PC-3 (cell line): ENCODE data around the gene CRB2. TPM values are rescaled to one million over a fixed set of nuclear protein-coding genes. Genes with fewer than 3 reads are reported as not detected.

Source experiments
- ATAC-seq: fragments of 200-7000 bp; cut with Tn5 transposase; 2 replicates; pipeline ENCODE4 v1.9.1; 2020; ENCODE audit warnings: mild to moderate bottlenecking, moderate library complexity
- BruUV-seq: library from RNA; stranded (reverse); fragments of 400-500 nt; replicated peaks from 2 replicates; lab custom pipeline; 2021; lab: Mats Ljungman, UMichigan
- CTCF ChIA-PET: fragments of 300-600 bp; sonication (Branson Sonifier 250); formaldehyde crosslinking; loops from one replicate; lab custom pipeline; 2022; ENCODE audit warnings: antibody characterized with exemption; lab: Charles Lee
- POLR2A ChIA-PET: fragments of 300-600 bp; sonication (Branson Sonifier 250); formaldehyde crosslinking; loops from one replicate; lab custom pipeline; 2022; ENCODE audit warnings: antibody characterized with exemption; ENCODE audit not compliant: unreplicated experiment; lab: Charles Lee
- DNase-seq: peaks from one replicate; pipeline ENCODE4 v3.0.0-alpha.2; 2015
- H2AFZ ChIP-seq: fragments of 300-600 bp; sonication (generic); 2 replicates; pipeline ENCODE4 v1.6.0; 2016; ENCODE audit warnings: antibody characterized with exemption, low read length
- H3F3A ChIP-seq: fragments of 300-600 bp; sonication (generic); one replicate; pipeline ENCODE4 v1.6.0; 2017; ENCODE audit warnings: antibody characterized with exemption, low read length, control low read depth, mild to moderate bottlenecking; ENCODE audit not compliant: unreplicated experiment
- H3K27ac ChIP-seq: fragments of 300-600 bp; sonication (generic); 2 replicates; pipeline ENCODE4 v1.5.1; 2016; ENCODE audit warnings: mild to moderate bottlenecking, low read length
- H3K27me3 ChIP-seq: fragments of 300-600 bp; sonication (generic); 2 replicates; pipeline ENCODE4 v1.6.1; 2016; ENCODE audit warnings: low read length, mixed read lengths
- H3K36me3 ChIP-seq: fragments of 300-600 bp; sonication (generic); 2 replicates; pipeline ENCODE4 v1.6.1; 2016; ENCODE audit warnings: low read depth, mixed run types, low read length, mixed read lengths
- H3K4me1 ChIP-seq: fragments of 300-600 bp; sonication (generic); 2 replicates; pipeline ENCODE4 v1.5.1; 2016; ENCODE audit warnings: low read length; ENCODE audit not compliant: insufficient read depth
- H3K4me2 ChIP-seq: fragments of 300-600 bp; sonication (generic); 2 replicates; pipeline ENCODE4 v1.6.0; 2016; ENCODE audit warnings: low read length
- H3K4me3 ChIP-seq: fragments of 300-600 bp; sonication (generic); 2 replicates; pipeline ENCODE4 v1.5.1; 2016; ENCODE audit warnings: mild to moderate bottlenecking, low read length, mixed read lengths
- H3K79me2 ChIP-seq: fragments of 300-600 bp; sonication (generic); 2 replicates; pipeline ENCODE4 v1.6.1; 2017; ENCODE audit warnings: low read length, mixed read lengths
- H3K9ac ChIP-seq: fragments of 300-600 bp; sonication (generic); 2 replicates; pipeline ENCODE4 v1.6.0; 2016; ENCODE audit warnings: mild to moderate bottlenecking, low read length
- H3K9me2 ChIP-seq: fragments of 300-600 bp; sonication (generic); replicated peaks from 2 replicates; pipeline ENCODE4 v1.6.1; 2016; ENCODE audit warnings: mixed run types, low read length, mixed read lengths
- H3K9me3 ChIP-seq: fragments of 300-600 bp; sonication (generic); 2 replicates; pipeline ENCODE4 v1.6.1; 2016; ENCODE audit warnings: low read length, mixed read lengths
- H4K20me1 ChIP-seq: fragments of 300-600 bp; sonication (generic); 2 replicates; pipeline ENCODE4 v1.6.1; 2016; ENCODE audit warnings: low read length, mixed read lengths
- EZH2 ChIP-seq: fragments of 300-600 bp; sonication (generic); IDR thresholded peaks from one replicate; pipeline ENCODE4 v1.6.1; 2017; ENCODE audit warnings: antibody characterized with exemption, mild to moderate bottlenecking, low read length; ENCODE audit not compliant: unreplicated experiment
- EZH2phosphoT487 ChIP-seq: fragments of 300-600 bp; sonication (generic); IDR thresholded peaks from 2 replicates; pipeline ENCODE4 v1.6.1; 2018; ENCODE audit warnings: mild to moderate bottlenecking, antibody characterized with exemption, low read length, borderline replicate concordance
- intact Hi-C: fragments of 100-400 bp; cut with micrococcal nuclease; formaldehyde crosslinking; loops from 2 replicates; pipeline ENCODE4 v1.9.0; 2023
- total RNA-seq: library from RNA; depleted of rRNA; stranded (reverse); fragments of >200 nt; gene quantifications from 2 replicates; pipeline ENCODE4 v1.2.3, GENCODE V29; 2014
- TF ChIP-seq, protein P1 (sequence below): fragments of 300-600 bp; sonication (generic); conservative IDR thresholded peaks from 2 replicates; pipeline ENCODE4 v1.5.1; 2017; ENCODE audit warnings: antibody characterized with exemption, low read depth, mild to moderate bottlenecking, low read length

CRB2 gene
- total RNA-seq, 1 experiment from 2014 or later, result not detected

DNA sequence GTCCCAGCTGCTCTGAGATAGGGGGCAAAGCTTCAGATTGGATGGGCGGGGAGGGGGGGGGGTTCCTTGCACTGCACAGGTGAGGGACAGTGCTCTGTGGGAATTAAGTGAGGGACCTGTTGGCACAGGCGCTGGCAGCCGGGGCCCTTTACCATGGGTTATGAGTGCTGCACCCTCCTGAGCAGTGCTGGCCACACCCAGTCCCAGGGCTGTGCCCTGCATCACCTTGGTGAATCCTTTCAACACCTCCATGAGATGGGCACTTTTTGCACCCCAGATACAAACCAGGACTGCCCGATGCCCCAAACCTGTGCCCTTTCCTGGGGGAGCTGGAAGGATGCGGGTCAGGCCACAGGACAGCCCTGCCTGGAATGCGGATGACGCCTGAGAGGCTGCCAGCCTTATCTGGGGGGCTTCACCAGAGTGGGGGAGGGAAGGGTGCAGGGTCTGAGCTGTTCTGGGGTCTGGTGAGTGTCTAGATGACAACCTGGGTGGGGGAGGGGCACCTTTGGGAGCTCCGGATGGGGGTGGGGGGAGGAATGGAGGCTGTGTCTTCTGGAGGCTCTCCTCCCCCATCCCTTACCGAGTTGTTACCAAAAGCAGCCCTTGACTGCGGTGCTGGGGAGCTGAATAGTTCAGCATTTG lies 5.2 kb downstream of the CRB2 start:
- no peak overlapping the region for H3K9ac ChIP-seq
- no peaks in the 10 kb centered on the region for H3F3A ChIP-seq
- H3K4me1 ChIP-seq, result no peaks in the 10 kb centered on the region
- POLR2A ChIA-PET, result no interaction called here
- no peak overlapping the region for H3K4me2 ChIP-seq
- intact Hi-C loops, result no loop called here
- H3K36me3 ChIP-seq, result no peaks in the 10 kb centered on the region
- no peak for ATAC-seq
- H3K27ac ChIP-seq, result no peak overlapping the region
- CTCF ChIA-PET, result no interaction called here
- no peaks in the 10 kb centered on the region for H4K20me1 ChIP-seq
- no peak for TF ChIP-seq EZH2phosphoT487
- TF ChIP-seq, protein P1, sequence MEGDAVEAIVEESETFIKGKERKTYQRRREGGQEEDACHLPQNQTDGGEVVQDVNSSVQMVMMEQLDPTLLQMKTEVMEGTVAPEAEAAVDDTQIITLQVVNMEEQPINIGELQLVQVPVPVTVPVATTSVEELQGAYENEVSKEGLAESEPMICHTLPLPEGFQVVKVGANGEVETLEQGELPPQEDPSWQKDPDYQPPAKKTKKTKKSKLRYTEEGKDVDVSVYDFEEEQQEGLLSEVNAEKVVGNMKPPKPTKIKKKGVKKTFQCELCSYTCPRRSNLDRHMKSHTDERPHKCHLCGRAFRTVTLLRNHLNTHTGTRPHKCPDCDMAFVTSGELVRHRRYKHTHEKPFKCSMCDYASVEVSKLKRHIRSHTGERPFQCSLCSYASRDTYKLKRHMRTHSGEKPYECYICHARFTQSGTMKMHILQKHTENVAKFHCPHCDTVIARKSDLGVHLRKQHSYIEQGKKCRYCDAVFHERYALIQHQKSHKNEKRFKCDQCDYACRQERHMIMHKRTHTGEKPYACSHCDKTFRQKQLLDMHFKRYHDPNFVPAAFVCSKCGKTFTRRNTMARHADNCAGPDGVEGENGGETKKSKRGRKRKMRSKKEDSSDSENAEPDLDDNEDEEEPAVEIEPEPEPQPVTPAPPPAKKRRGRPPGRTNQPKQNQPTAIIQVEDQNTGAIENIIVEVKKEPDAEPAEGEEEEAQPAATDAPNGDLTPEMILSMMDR, result no peak
- TF ChIP-seq EZH2, result no peak
- H3K9me3 ChIP-seq, result no peaks in the 10 kb centered on the region
- H3K79me2 ChIP-seq, result no peaks in the 10 kb centered on the region
- no peaks in the 10 kb centered on the region for H3K27me3 ChIP-seq
- no peak for DNase-seq
- H3K4me3 ChIP-seq, result no peak overlapping the region
- no TSS peak for BruUV-seq
- H2AFZ ChIP-seq, result no peak overlapping the region
- no peaks in the 10 kb centered on the region for H3K9me2 ChIP-seq

DNA sequence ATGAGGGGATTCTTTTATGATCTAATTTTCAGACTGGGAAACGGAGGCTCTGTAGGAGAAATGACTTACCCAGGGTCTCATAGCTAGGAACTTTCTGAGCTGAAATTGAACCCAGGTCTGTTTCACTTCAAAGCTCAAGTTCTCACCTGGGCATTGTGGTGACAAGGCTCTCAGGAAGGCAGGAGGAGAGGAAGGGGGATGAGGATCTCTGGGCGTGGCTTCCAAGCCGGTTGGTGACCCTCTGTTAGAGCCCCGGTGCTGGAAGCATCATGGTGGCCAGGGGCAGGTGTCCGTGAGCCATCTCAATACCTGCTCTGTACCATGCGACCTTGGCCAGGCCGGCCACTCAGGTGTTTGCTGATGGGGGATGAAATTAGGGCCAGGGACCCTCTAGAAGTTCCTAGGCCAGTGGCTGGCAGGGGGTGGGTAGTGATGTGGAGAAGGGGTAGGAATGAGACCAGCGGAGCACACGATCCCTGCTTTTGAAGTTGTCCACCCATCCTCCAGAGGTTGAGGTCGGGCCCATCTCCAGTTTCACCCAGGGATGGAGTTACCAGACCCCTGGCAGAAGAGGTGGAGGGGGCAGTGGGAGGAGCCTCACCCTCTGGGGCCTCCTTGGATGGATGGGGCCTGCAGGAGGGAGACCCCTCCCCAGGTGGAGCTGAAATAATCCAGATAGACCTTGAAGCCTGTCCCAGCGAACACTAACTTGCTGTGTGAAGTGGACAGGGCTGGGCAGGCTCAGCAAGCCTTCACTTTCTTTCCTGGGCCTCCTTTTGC lies 5.9 kb downstream of the CRB2 start:
- Histone ChIP-seq H3F3A (no peaks in the 10 kb centered on the region), H3K4me3 (no peak overlapping the region), H3K4me2 (no peak overlapping the region), H3K9ac (no peak overlapping the region), H3K79me2 (no peaks in the 10 kb centered on the region), H4K20me1 (no peaks in the 10 kb centered on the region), H2AFZ (no peak overlapping the region), H3K27ac (no peak overlapping the region), H3K27me3 (no peaks in the 10 kb centered on the region), H3K4me1 (no peaks in the 10 kb centered on the region), H3K9me3 (no peaks in the 10 kb centered on the region), H3K9me2 (no peaks in the 10 kb centered on the region), H3K36me3 (no peaks in the 10 kb centered on the region)
- TF ChIP-seq, protein P1, result no peak
- TF ChIP-seq EZH2, result no peak
- TF ChIP-seq EZH2phosphoT487, result no peak
- ChIA-PET CTCF (no interaction called here), POLR2A (no interaction called here)
- ATAC-seq, result no peak
- DNase-seq, result no peak
- no TSS peak for BruUV-seq
- intact Hi-C loops, result no loop called here

DNA sequence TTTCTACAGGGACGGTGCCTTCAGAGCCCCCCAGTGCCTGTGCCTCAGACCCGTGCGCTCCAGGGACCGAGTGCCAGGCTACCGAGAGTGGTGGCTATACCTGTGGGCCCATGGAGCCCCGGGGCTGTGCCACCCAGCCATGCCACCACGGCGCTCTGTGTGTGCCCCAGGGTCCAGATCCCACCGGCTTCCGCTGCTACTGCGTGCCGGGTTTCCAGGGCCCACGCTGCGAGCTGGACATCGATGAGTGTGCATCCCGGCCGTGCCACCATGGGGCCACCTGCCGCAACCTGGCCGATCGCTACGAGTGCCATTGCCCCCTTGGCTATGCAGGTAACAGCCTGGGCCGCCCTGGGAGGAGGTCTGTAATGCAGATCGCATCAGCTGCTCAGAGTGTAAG lies 6.9 kb downstream of the CRB2 start:
- Histone ChIP-seq H3K9me2 (no peaks in the 10 kb centered on the region), H3K36me3 (no peaks in the 10 kb centered on the region), H3K79me2 (no peaks in the 10 kb centered on the region), H3K9me3 (no peaks in the 10 kb centered on the region), H3K4me2 (no peak overlapping the region), H2AFZ (no peak overlapping the region), H3K4me1 (no peaks in the 10 kb centered on the region), H3K27me3 (no peaks in the 10 kb centered on the region), H3F3A (no peaks in the 10 kb centered on the region), H3K27ac (no peak overlapping the region), H4K20me1 (no peaks in the 10 kb centered on the region), H3K9ac (no peak overlapping the region), H3K4me3 (no peak overlapping the region)
- ATAC-seq (no peak), DNase-seq (no peak)
- no TSS peak for BruUV-seq
- CTCF ChIA-PET, result no interaction called here
- POLR2A ChIA-PET, result no interaction called here
- intact Hi-C loops, result no loop called here
- TF ChIP-seq EZH2 (no peak), EZH2phosphoT487 (no peak)
- TF ChIP-seq, protein P1, result no peak
